ENCODE data around the gene PCMT1. TPM values are rescaled to one million over a fixed set of nuclear protein-coding genes. Genes with fewer than 3 reads are reported as not detected.
"Not testable (repeated sequence)": the region's sequence is repeated elsewhere in the genome, so short reads cannot be mapped to it uniquely, and the experiment has no call there.

Gene PCMT1
- total RNA-seq, 2 experiments from 2014 or later, result 92.6 to 98.0 TPM

DNA sequence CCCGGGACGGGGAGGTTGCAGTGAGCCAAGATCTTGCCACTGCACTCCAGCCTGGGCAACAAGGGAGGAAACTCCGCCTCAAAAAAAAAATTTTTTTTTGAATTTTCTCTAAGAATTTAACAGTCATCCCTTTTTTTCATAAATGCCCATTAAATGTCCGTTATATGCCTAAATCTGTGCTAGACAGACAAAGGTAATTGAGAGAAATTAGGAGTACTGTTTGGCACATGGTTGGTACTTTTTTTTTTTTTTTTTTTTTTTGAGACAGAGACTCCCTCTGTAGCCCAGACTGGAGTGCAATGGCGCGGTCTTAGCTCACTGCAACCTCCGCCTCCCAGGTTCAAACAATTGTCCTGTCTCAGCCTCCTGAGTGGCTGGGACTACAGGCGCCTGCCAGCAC, 1.7 kb downstream of the PCMT1 start:
- intact Hi-C loops (cut with micrococcal nuclease), result no loop called here
- POLR2A ChIA-PET, result interaction anchor here (2.0 kb wide), 1 partner anchor 34 kb away, joined by 15 read pairs; the partner anchor contains the start of gene LATS1

DNA sequence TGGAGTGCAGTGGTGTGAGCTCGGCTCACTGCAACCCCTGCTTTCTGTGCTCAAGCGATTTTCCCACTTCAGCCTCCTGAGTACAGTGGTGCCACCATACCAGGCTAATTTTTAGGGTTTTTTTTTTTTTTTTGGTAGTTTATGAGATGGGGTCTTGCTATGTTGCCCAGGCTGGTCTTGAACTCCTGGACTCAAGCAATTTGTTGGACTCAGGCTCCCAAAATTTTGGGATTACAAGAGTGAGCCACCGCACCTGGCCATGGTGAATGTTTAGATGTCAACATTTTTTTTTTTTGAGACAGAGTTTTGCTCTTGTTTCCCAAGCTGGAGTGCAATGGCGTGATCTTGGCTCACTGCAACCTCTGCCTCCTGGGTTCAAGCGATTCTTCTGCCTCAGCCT, 2.4 kb downstream of the PCMT1 start:
- H3K27me3 Mint-ChIP-seq; H3K36me3 Mint-ChIP-seq; H3K27ac Mint-ChIP-seq; H3K4me3 Mint-ChIP-seq; DNase-seq; intact Hi-C loops (cut with micrococcal nuclease); H3K9me3 Mint-ChIP-seq; POLR2A ChIA-PET; CTCF ChIA-PET: not testable (repeated sequence)
- peaks cover 40% of the 10 kb centered on the region for H3K4me1 Mint-ChIP-seq (ENCODE audit: low read depth)

More for the DNA sequence above, 1.7 kb downstream of the PCMT1 start:
- Mint-ChIP-seq H3K4me1 (ENCODE audit: low read depth) (peaks cover 47% of the 10 kb centered on the region), H3K4me3 (peak overlapping the region; percentile 87), H3K36me3 (peaks cover 3% of the 10 kb centered on the region), H3K27me3 (no peaks in the 10 kb centered on the region), H3K9me3 (no peaks in the 10 kb centered on the region), H3K27ac (no peak overlapping the region)
- CTCF ChIA-PET, result no interaction called here
- no peak for DNase-seq

GRCh38 chr6:149752600-149753373, 3.2 kb downstream of the PCMT1 start:
- H3K27me3 Mint-ChIP-seq, result no peaks in the 10 kb centered on the region
- no peak for DNase-seq
- H3K4me1 Mint-ChIP-seq (ENCODE audit: low read depth), result peaks cover 35% of the 10 kb centered on the region
- no peak overlapping the region for H3K27ac Mint-ChIP-seq
- POLR2A ChIA-PET, result no interaction called here
- H3K4me3 Mint-ChIP-seq, result no peak overlapping the region
- intact Hi-C loops (cut with micrococcal nuclease), result no loop called here
- peaks cover 3% of the 10 kb centered on the region for H3K36me3 Mint-ChIP-seq
- CTCF ChIA-PET, result no interaction called here
- no peaks in the 10 kb centered on the region for H3K9me3 Mint-ChIP-seq

DNA sequence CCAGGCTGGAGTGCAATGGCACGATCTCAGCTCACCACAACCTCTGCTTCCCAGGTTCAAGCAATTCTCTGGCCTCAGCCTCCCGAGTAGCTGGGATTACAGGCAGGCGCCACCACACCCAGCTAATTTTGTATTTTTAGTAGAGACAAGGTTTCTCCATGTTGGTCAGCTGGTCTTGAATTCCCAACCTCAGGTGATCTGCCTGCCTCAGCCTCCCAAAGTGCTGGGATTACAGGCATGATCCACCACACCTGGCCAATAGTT, 3.8 kb downstream of the PCMT1 start:
- H3K27ac Mint-ChIP-seq; H3K4me3 Mint-ChIP-seq; H3K27me3 Mint-ChIP-seq; H3K36me3 Mint-ChIP-seq; intact Hi-C loops (cut with micrococcal nuclease); DNase-seq; CTCF ChIA-PET; H3K9me3 Mint-ChIP-seq: not testable (repeated sequence)
- peaks cover 35% of the 10 kb centered on the region for H3K4me1 Mint-ChIP-seq (ENCODE audit: low read depth)
- POLR2A ChIA-PET, result interaction anchor here (0.8 kb wide), 1 partner anchor 35 kb away, joined by 4 read pairs; the partner anchor contains the start of gene LATS1

- Mint-ChIP-seq H3K4me1 (ENCODE audit: low read depth) (peaks cover 32% of the 10 kb centered on the region), H3K9me3 (no peaks in the 10 kb centered on the region), H3K27me3 (no peaks in the 10 kb centered on the region), H3K36me3 (peaks cover 5% of the 10 kb centered on the region), H3K4me3 (no peak overlapping the region), H3K27ac (no peak overlapping the region)
- intact Hi-C loops (cut with micrococcal nuclease), result no loop called here
- ChIA-PET POLR2A (no interaction called here), CTCF (interaction anchor here (1.0 kb wide), 1 partner anchor 9 kb away, joined by 3 read pairs; no protein-coding TSS in a partner anchor)
- DNase-seq, result no peak
Observed at GRCh38 chr6:149754548-149754947, 5.0 kb downstream of the PCMT1 start.

DNA sequence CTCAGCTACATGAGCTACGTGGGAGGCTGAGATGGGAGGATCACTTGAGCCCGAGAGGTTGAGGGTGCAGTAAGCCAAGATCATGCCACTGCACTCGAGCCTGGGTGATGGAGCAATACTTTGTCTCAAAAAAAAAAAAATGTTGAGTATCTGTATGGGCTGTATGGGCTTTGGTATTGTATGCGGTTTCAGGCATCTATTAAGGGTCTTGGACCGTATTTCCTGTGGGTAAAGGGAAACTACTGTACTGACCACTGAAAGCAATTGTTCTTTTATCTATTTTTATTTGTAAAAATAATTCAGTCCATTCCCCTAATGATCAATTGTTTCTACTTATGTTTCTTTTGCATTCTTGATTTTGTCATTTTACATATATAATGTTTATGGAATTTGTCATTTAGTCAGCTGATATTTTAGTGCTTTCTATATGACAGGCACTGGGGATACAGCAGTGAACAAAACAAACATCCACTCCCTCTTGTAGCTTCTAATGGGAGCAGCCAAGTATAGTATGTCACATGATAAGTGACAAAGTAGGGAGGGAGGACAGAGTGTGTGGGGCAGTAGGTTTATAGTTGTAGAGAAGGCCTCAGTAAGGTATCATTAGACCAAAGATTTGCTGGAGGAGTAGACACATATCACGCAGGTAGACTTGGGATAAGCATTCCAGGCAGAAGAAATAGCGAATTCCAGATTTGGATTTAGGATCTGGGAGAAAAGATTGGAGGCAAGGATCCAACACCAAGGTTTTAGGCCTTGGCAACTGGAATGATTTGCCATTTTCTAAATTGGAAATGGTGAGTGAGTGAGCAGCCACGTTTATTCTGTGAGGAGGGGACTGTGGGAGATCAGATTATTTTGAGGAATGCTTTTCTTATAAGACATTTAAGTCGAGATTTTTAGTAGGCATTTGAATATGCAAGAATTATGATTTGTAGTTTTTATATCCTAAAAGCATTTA, 6.0 kb downstream of the PCMT1 start:
- intact Hi-C loops (cut with micrococcal nuclease), result no loop called here
- no peaks in the 10 kb centered on the region for H3K27me3 Mint-ChIP-seq
- no peak overlapping the region for H3K4me3 Mint-ChIP-seq
- POLR2A ChIA-PET, result no interaction called here
- no peak overlapping the region for H3K27ac Mint-ChIP-seq
- CTCF ChIA-PET, result no interaction called here
- peaks cover 11% of the 10 kb centered on the region for H3K36me3 Mint-ChIP-seq
- no peak for DNase-seq
- no peaks in the 10 kb centered on the region for H3K9me3 Mint-ChIP-seq
- peaks cover 31% of the 10 kb centered on the region for H3K4me1 Mint-ChIP-seq (ENCODE audit: low read depth)

- Mint-ChIP-seq H3K9me3 (no peaks in the 10 kb centered on the region), H3K36me3 (peaks cover 11% of the 10 kb centered on the region), H3K4me1 (ENCODE audit: low read depth) (peaks cover 28% of the 10 kb centered on the region), H3K4me3 (no peak overlapping the region), H3K27me3 (no peaks in the 10 kb centered on the region), H3K27ac (no peak overlapping the region)
- ChIA-PET POLR2A (no interaction called here), CTCF (no interaction called here)
- DNase-seq, result no peak
- intact Hi-C loops (cut with micrococcal nuclease), result no loop called here
Observed at GRCh38 chr6:149756261-149756636, 6.7 kb downstream of the PCMT1 start.

DNA sequence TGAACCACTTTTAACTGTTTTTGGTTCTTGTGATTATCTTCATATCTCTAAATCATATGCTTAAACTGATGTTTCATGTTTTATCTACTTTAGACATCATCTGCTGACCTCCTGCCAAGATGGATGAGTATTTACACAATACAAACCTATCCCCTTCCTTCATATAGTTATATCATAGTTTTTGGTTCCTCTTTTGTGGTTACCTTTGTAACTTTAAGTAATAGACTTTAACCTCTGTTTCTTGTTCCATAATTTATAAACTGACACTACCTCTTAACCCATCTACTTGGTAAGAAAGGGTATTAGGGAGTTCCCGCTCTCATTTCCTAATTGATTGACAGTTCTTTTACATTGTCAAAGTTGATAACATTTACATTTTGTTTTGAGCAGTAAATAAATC, 11.9 kb downstream of the PCMT1 start:
- Mint-ChIP-seq H3K27me3 (no peaks in the 10 kb centered on the region), H3K9me3 (peaks cover 5% of the 10 kb centered on the region), H3K4me3 (no peak overlapping the region), H3K27ac (no peak overlapping the region), H3K36me3 (peaks cover 15% of the 10 kb centered on the region), H3K4me1 (ENCODE audit: low read depth) (peaks cover 7% of the 10 kb centered on the region)
- CTCF ChIA-PET, result no interaction called here
- POLR2A ChIA-PET, result no interaction called here
- intact Hi-C loops (cut with micrococcal nuclease), result no loop called here
- no peak for DNase-seq

DNA sequence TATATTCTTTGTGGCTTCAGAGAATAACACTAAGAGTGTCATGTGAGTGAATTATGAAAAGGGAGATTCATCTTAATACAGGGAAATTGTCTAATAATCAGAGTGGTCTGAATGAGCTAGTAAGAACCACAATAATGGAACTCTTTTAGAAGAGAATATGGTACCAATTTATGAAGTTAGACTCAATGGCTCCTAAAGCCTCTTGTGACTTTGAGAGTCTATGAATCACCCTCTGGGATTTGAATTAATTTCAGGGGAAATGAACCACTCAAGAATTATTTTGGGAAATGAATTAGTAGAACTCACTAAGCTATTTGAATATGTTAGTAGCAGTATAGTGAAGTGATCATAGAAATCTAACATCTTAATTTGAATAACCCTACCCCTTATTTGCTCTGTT, 14.3 kb downstream of the PCMT1 start:
- no peak for DNase-seq
- Mint-ChIP-seq H3K9me3 (peaks cover 5% of the 10 kb centered on the region), H3K36me3 (peaks cover 24% of the 10 kb centered on the region), H3K4me3 (no peak overlapping the region), H3K27ac (no peak overlapping the region), H3K27me3 (no peaks in the 10 kb centered on the region), H3K4me1 (ENCODE audit: low read depth) (peaks cover 9% of the 10 kb centered on the region)
- ChIA-PET CTCF (interaction anchor here (0.7 to 1.0 kb wide), 2 partner anchors 20 to 60 kb away, joined by 3 to 6 read pairs; no protein-coding TSS in a partner anchor), POLR2A (no interaction called here)
- intact Hi-C loops (cut with micrococcal nuclease), result no loop called here

DNA sequence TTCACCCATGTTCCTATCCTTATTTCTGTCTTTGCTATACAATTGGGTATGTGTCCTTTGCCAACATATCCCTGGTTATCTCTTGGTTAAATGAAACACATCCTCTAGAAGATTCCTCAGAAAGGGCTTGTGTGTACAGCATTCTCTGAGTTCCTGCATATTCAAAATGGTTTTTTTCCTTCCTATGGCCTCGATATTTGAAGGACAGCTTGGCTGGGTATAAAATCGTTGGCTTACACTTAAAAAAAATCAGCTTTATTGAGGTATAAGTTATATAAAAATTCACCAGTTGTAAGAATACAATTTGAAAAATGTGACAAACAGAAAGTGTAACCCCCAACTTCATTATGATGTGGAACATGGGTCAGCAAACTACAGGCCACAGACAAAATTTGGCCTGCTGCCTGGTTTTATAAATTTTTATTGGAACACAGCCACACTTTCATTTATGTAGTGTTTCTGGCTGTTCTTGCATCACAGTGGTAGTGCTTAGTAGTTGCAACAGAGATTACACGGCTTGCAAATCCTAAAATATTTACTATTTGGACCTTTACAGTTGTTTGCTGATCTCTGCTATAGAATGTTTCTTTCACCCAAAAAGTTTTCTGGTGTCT, 16.7 kb downstream of the PCMT1 start:
- intact Hi-C loops (cut with micrococcal nuclease), result no loop called here
- no peak overlapping the region for H3K4me3 Mint-ChIP-seq
- H3K27me3 Mint-ChIP-seq, result no peaks in the 10 kb centered on the region
- H3K36me3 Mint-ChIP-seq, result peaks cover 21% of the 10 kb centered on the region
- ChIA-PET CTCF (no interaction called here), POLR2A (no interaction called here)
- H3K27ac Mint-ChIP-seq, result no peak overlapping the region
- DNase-seq, result no peak
- H3K4me1 Mint-ChIP-seq (ENCODE audit: low read depth), result peaks cover 10% of the 10 kb centered on the region
- peaks cover 5% of the 10 kb centered on the region for H3K9me3 Mint-ChIP-seq

DNA sequence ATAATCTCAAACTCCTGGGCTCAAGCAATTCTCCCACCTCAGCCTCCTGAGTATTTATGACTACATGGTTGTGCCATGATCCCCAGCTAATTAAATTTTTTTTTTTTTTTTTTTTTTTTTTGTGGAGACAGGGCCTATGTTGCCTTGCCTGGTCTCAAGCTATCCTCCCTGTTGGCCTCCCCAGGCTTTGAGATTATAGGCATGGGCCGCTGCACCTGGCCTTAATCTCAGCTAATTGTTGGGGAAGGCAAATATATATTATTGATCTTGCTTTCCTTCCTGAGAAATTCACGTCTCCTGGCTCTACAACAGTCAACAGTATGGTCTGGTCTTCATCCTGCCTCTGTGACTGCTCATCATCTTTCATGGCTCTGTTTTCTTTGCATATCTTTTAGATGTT, 20.1 kb downstream of the PCMT1 start:
- POLR2A ChIA-PET, result no interaction called here
- peaks cover 5% of the 10 kb centered on the region for H3K9me3 Mint-ChIP-seq
- DNase-seq, result no peak
- no peak overlapping the region for H3K4me3 Mint-ChIP-seq
- CTCF ChIA-PET, result no interaction called here
- intact Hi-C loops (cut with micrococcal nuclease), result no loop called here
- H3K27me3 Mint-ChIP-seq, result no peaks in the 10 kb centered on the region
- H3K36me3 Mint-ChIP-seq, result peaks cover 24% of the 10 kb centered on the region
- no peak overlapping the region for H3K27ac Mint-ChIP-seq
- H3K4me1 Mint-ChIP-seq (ENCODE audit: low read depth), result peaks cover 6% of the 10 kb centered on the region

- Mint-ChIP-seq H3K27me3 (no peaks in the 10 kb centered on the region), H3K9me3 (peaks cover 1% of the 10 kb centered on the region), H3K36me3 (peaks cover 23% of the 10 kb centered on the region), H3K4me3 (no peak overlapping the region), H3K4me1 (ENCODE audit: low read depth) (peaks cover 6% of the 10 kb centered on the region), H3K27ac (no peak overlapping the region)
- no peak for DNase-seq
- CTCF ChIA-PET, result no interaction called here
- intact Hi-C loops (cut with micrococcal nuclease), result no loop called here
- POLR2A ChIA-PET, result no interaction called here
Observed at GRCh38 chr6:149771185-149771584, 21.6 kb downstream of the PCMT1 start.

Measured in activated CD4-positive, alpha-beta memory T cell treated with anti-CD3 and anti-CD28 coated beads for 36 hours (primary cell).